HCT116 (cell line): Measurements from ENCODE around the gene CHMP2A. TPM values are rescaled to one million over a fixed set of nuclear protein-coding genes. Genes with fewer than 3 reads are reported as not detected.

Experiments used
- ATAC-seq: fragments of 200-7000 bp; cut with Tn5 transposase; 2 replicates; pipeline ENCODE4 v1.9.1; 2020; ENCODE audit warnings: mild to moderate bottlenecking, moderate library complexity
- BruUV-seq: library from RNA; stranded (reverse); fragments of 400-500 nt; replicated peaks from 2 replicates; lab custom pipeline; 2021; lab: Mats Ljungman, UMichigan
- CTCF ChIA-PET: fragments of 300-600 bp; sonication (Branson Sonifier 250); formaldehyde crosslinking; loops from one replicate; lab custom pipeline; 2021; ENCODE audit warnings: antibody characterized with exemption; lab: Charles Lee
- POLR2A ChIA-PET: fragments of 300-600, 350-600 bp; sonication (Branson Sonifier 250); formaldehyde crosslinking; loops from one replicate; lab custom pipeline; 2021; ENCODE audit warnings: antibody characterized with exemption; lab: Charles Lee
- RAD21 ChIA-PET, 2 experiments: fragments of 300-600 bp; sonication (Branson Sonifier 250); formaldehyde crosslinking; loops; one replicate each; lab custom pipeline; 2023; ENCODE audit warnings: low total read pairs in 2 of 2; ENCODE audit not compliant: uncharacterized antibody in 2 of 2, unreplicated experiment in 2 of 2, low non-redundant PET in 1 of 2; lab: Charles Lee
- DNase-seq: peaks from one replicate; pipeline ENCODE4 v3.0.0-alpha.2; 2010; ENCODE audit warnings: low read depth, low spot score
- H2AFZ ChIP-seq: fragments of 200-600 bp; shearing (Covaris generic), sonication (generic); 2 replicates; pipeline ENCODE4 v1.6.1; 2017; ENCODE audit warnings: low read depth, mixed run types, mixed read lengths, antibody characterized with exemption, low read length; ENCODE audit not compliant: poor library complexity, severe bottlenecking
- H3K27ac ChIP-seq: 2 replicates; pipeline ENCODE4 v1.5.1; 2012; ENCODE audit warnings: low read depth, low read length
- H3K27me3 ChIP-seq: fragments of 200-600 bp; sonication (generic); 2 replicates; pipeline ENCODE4 v1.6.1; 2016; ENCODE audit warnings: mixed run types, low read length, mixed read lengths; ENCODE audit not compliant: insufficient read depth
- H3K36me3 ChIP-seq, 2 experiments: fragments of 200-500 bp in 1 of 2; fragments of 200-600 bp in 1 of 2; sonication (Bioruptor generic) in 1 of 2; sonication (generic) in 1 of 2; 2 replicates each; pipeline versions ENCODE4 v1.5.1 to v1.6.1; 2014 to 2016; ENCODE audit warnings: low read length in 2 of 2, inconsistent platforms in 1 of 2, mixed read lengths in 1 of 2, mixed run types in 1 of 2; ENCODE audit not compliant: insufficient read depth in 2 of 2, control insufficient read depth in 1 of 2
- H3K4me1 ChIP-seq, 2 experiments: fragments of 200-600 bp in 1 of 2; sonication (generic) in 1 of 2; 2 replicates each; pipeline versions ENCODE4 v1.5.1 to v1.6.1; 2012 to 2017; ENCODE audit warnings: low read length in 2 of 2, inconsistent platforms in 1 of 2, mild to moderate bottlenecking in 1 of 2, mixed read lengths in 1 of 2, mixed run types in 1 of 2, moderate library complexity in 1 of 2; ENCODE audit not compliant: insufficient read depth in 2 of 2, control insufficient read depth in 1 of 2
- H3K4me2 ChIP-seq: fragments of 200-600 bp; sonication (generic); 2 replicates; pipeline ENCODE4 v1.6.1; 2017; ENCODE audit warnings: mixed run types, low read length, mixed read lengths
- H3K4me3 ChIP-seq, 2 experiments: fragments of 200-600 bp in 1 of 2; sonication (generic) in 1 of 2; replicated peaks in 1 of 2; 2 replicates each; pipeline ENCODE4 v1.5.1; 2011 to 2016; ENCODE audit warnings: low read length in 2 of 2, control low read depth in 1 of 2, low read depth in 1 of 2, mild to moderate bottlenecking in 1 of 2, mixed read lengths in 1 of 2, mixed run types in 1 of 2
- H3K79me2 ChIP-seq: fragments of 200-600 bp; sonication (generic); 2 replicates; pipeline ENCODE4 v1.6.1; 2017; ENCODE audit warnings: mild to moderate bottlenecking, mixed run types, low read length, moderate library complexity, mixed read lengths; ENCODE audit not compliant: insufficient read depth
- H3K9ac ChIP-seq: fragments of 200-600 bp; sonication (generic); 2 replicates; pipeline ENCODE4 v1.6.1; 2016; ENCODE audit warnings: low read length, mixed read lengths
- H3K9me2 ChIP-seq: fragments of 200-600 bp; sonication (generic), shearing (Covaris generic); 2 replicates; pipeline ENCODE4 v1.6.1; 2017; ENCODE audit warnings: mixed run types, mild to moderate bottlenecking, moderate library complexity; ENCODE audit not compliant: insufficient read depth
- H3K9me3 ChIP-seq, 2 experiments: fragments of 200-500 bp in 1 of 2; fragments of 200-600 bp in 1 of 2; sonication (Bioruptor generic) in 1 of 2; sonication (generic) in 1 of 2; 2 replicates each; pipeline ENCODE4 v1.6.1; 2014 to 2017; ENCODE audit warnings: low read length in 2 of 2, mixed read lengths in 2 of 2, inconsistent platforms in 1 of 2, low read depth in 1 of 2, mild to moderate bottlenecking in 1 of 2, mixed run types in 1 of 2, moderate library complexity in 1 of 2; ENCODE audit not compliant: control insufficient read depth in 1 of 2, insufficient read depth in 1 of 2
- H4K20me1 ChIP-seq: fragments of 200-600 bp; sonication (generic), shearing (Covaris generic); 2 replicates; pipeline ENCODE4 v1.6.1; 2017; ENCODE audit warnings: mixed run types, mild to moderate bottlenecking, moderate library complexity; ENCODE audit not compliant: insufficient read depth
- CBX3 ChIP-seq: IDR thresholded peaks from 2 replicates; pipeline ENCODE4 v1.6.1; 2012; ENCODE audit warnings: low read depth
- CEBPB ChIP-seq: IDR thresholded peaks from 2 replicates; pipeline ENCODE4 v1.6.1; 2012; ENCODE audit warnings: low read depth
- EZH2 ChIP-seq: fragments of 200-600 bp; sonication (generic); IDR thresholded peaks from 2 replicates; pipeline ENCODE4 v1.6.1; 2017; ENCODE audit warnings: antibody characterized with exemption, mixed run types
- EZH2phosphoT487 ChIP-seq: fragments of 200-600 bp; IDR thresholded peaks from 2 replicates; pipeline ENCODE4 v1.6.1; 2018; ENCODE audit warnings: antibody characterized with exemption, borderline replicate concordance
- FOSL1 ChIP-seq: IDR thresholded peaks from 2 replicates; pipeline ENCODE4 v1.6.1; 2012; ENCODE audit warnings: low read depth
- POLR2A ChIP-seq: IDR thresholded peaks from 2 replicates; pipeline ENCODE4 v1.7.0; 2011; ENCODE audit warnings: borderline replicate concordance; ENCODE audit not compliant: insufficient read depth, insufficient read length; ENCODE audit errors: extremely low read depth
- POLR2AphosphoS5 ChIP-seq: IDR thresholded peaks from 2 replicates; pipeline ENCODE4 v1.6.1; 2011; ENCODE audit warnings: mild to moderate bottlenecking, low read depth, low read length, moderate library complexity
- SIN3A ChIP-seq: IDR thresholded peaks from 2 replicates; pipeline ENCODE4 v1.6.1; 2012; ENCODE audit warnings: low read depth
- TCF7L2 ChIP-seq: IDR thresholded peaks from 2 replicates; pipeline ENCODE4 v1.7.0; 2011; ENCODE audit warnings: borderline replicate concordance, inconsistent platforms; ENCODE audit not compliant: insufficient read depth, insufficient read length; ENCODE audit errors: extremely low read depth
- intact Hi-C: fragments of 100-400 bp; cut with micrococcal nuclease; formaldehyde crosslinking; loops from 2 replicates; pipeline ENCODE4 v1.10.0; 2022
- total RNA-seq: library from RNA; stranded (reverse); gene quantifications from one replicate; pipeline ENCODE4 v1.2.1, GENCODE V29; 2021; ENCODE audit not compliant: unreplicated experiment
- TF ChIP-seq, protein P1 (sequence below): IDR thresholded peaks from 2 replicates; pipeline ENCODE4 v1.6.1; 2012
- TF ChIP-seq, protein P2 (sequence below): IDR thresholded peaks from 2 replicates; pipeline ENCODE4 v1.6.1; 2012

The CHMP2A gene
- total RNA-seq, 1 experiment from 2014 or later, result 125 TPM

DNA sequence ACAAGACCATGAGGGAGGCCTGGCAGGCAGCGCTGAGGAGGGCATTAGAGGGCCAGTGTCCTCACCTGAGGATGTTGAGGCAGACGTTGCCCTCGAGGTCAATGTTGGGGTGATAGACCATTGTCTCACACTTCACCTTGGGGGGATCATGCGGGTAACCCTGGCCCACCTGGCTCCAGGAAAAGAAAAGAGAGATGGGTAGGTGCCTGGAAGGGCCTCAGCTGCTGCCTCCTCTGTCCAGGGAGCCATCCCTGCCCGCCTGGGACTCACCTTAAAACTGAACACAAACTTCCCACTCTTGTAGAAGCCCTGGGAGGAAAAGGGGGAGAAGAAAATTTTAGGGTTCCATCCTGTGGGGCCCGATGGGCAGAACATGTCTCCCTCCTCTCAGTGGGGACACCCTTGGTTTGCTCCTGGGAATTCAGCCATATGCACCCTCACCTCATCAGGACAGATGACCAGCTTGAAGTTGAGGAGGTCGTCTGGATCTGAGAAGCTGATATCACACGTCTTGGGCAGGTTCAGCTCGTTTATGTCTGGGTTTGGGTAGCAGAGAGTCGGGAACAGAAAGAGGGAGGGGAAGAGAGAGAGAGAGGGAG, 1.8 kb upstream of the CHMP2A start:
- Histone ChIP-seq H3K9me3 (no peaks in the 10 kb centered on the region), H3K27me3 (no peaks in the 10 kb centered on the region), H2AFZ (no peak overlapping the region), H4K20me1 (no peaks in the 10 kb centered on the region), H3K9me2 (no peaks in the 10 kb centered on the region), H3K9ac (peak overlapping the region; percentile 94), H3K27ac (peak overlapping the region; percentile 98), H3K36me3 (peaks cover 11 to 20% of the 10 kb centered on the region in 2 experiments; a peak in 2 of 4 replicates), H3K79me2 (peaks cover 60% of the 10 kb centered on the region), H3K4me2 (peak overlapping the region; percentile 92), H3K4me3 (peak overlapping the region; percentile 74 to 99), H3K4me1 (peaks cover 26 to 52% of the 10 kb centered on the region in 2 experiments)
- POLR2A ChIA-PET, result no interaction called here
- intact Hi-C loops, result no loop called here
- CTCF ChIA-PET, result no interaction called here
- TF ChIP-seq, protein P1, sequence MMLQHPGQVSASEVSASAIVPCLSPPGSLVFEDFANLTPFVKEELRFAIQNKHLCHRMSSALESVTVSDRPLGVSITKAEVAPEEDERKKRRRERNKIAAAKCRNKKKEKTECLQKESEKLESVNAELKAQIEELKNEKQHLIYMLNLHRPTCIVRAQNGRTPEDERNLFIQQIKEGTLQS, result no peak
- TF ChIP-seq EZH2phosphoT487, result no peak
- TF ChIP-seq POLR2AphosphoS5, result no peak
- TF ChIP-seq, protein P2, sequence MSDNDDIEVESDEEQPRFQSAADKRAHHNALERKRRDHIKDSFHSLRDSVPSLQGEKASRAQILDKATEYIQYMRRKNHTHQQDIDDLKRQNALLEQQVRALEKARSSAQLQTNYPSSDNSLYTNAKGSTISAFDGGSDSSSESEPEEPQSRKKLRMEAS, result no peak
- no peak for ATAC-seq
- BruUV-seq, result no TSS peak
- RAD21 ChIA-PET, result no interaction called here
- DNase-seq, result no peak

DNA sequence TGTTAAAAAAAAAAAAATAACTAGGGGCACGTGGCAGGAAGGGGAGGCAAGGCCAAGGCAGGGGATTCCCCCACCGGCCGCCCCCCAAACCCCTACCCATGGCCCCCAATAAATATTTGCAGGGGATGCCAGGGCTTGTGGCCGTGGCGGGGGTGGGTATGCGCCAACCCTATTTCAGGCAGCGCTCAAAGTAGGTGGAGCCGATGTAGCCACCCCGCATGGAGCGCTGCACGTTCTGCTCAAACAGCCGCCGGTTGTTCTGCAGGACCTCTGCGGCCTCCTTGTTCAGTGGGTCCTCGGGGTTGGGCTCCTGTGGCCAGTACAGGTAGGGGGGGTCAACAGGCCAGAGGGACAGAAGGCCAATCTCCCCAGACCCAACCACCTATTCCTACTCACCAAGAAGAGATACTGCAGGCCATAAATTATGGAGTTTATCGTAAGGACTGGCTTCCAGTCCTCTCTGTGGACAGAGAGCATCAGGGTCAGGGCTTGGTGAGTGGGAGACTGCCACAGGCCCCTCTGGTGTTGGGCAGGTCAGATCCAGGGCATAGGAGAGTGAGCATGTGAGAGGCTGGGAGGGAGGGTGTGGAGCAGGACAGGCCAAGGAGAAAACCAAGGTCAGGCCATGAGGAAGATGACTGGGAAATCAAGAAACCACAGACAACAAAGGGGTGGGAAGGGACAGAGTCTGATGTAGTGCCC, 1.2 kb upstream of the CHMP2A start:
- H2AFZ ChIP-seq, result no peak overlapping the region
- TSS peak; percentile 14 for BruUV-seq

More for the DNA sequence above, 1.2 kb upstream of the CHMP2A start:
- H4K20me1 ChIP-seq, result no peaks in the 10 kb centered on the region; the same call in 1 of the 2 replicates
- peak overlapping the region; percentile 91 to 93; a peak in 2 of 4 replicates for H3K4me3 ChIP-seq
- intact Hi-C loops, result no loop called here
- ChIA-PET POLR2A (interaction anchor here (1.2 to 3.3 kb wide), 5 partner anchors 9 to 36 kb away, joined by 3 to 33 read pairs (median 8); partner anchors contain the start of genes MZF1, TRIM28 and ZBTB45), CTCF (interaction anchor here (2.4 kb wide), 1 partner anchor 36 kb away, joined by 20 read pairs; the partner anchor contains the start of gene ZBTB45), RAD21 (interaction anchor here in 1 of 2 experiments (1.7 kb wide), 1 partner anchor 37 kb away, joined by 6 read pairs; the partner anchor contains the start of gene ZBTB45)
- peak overlapping the region; percentile 98; the same call in 1 of the 2 replicates for H3K27ac ChIP-seq
- peaks cover 13 to 26% of the 10 kb centered on the region in 2 experiments; a peak in 3 of 4 replicates for H3K36me3 ChIP-seq
- H3K27me3 ChIP-seq, result no peaks in the 10 kb centered on the region
- H3K4me2 ChIP-seq, result peak overlapping the region; percentile 92
- peak overlapping the region; percentile 94; the same call in 1 of the 2 replicates for H3K9ac ChIP-seq
- H3K79me2 ChIP-seq, result peaks cover 58% of the 10 kb centered on the region
- no peak for TF ChIP-seq TCF7L2
- TF ChIP-seq SIN3A, result no peak
- TF ChIP-seq EZH2, result no peak
- no peak for TF ChIP-seq POLR2AphosphoS5
- no peak for TF ChIP-seq POLR2A
- TF ChIP-seq, protein P1, result no peak
- TF ChIP-seq CEBPB, result no peak
- no peak for TF ChIP-seq FOSL1
- no peak for TF ChIP-seq CBX3
- peaks cover 26 to 52% of the 10 kb centered on the region in 2 experiments for H3K4me1 ChIP-seq
- ATAC-seq (no peak), DNase-seq (no peak)
- H3K9me2 ChIP-seq, result no peaks in the 10 kb centered on the region
- H3K9me3 ChIP-seq, result no peaks in the 10 kb centered on the region
